Sigmoid colon (tissue), 7 donors: ENCODE results near the gene DCTPP1. TPM values are rescaled to one million over a fixed set of nuclear protein-coding genes. Genes with fewer than 3 reads are reported as not detected.

Source experiments
- DNase-seq: peaks from one replicate; pipeline ENCODE4 v3.0.0-alpha.2; 2019
- H3K27ac ChIP-seq, 4 donors: fragments of 200-600 bp; sonication (generic); one replicate each; pipeline ENCODE4 v1.5.1; 2016 to 2019; ENCODE audit warnings: mild to moderate bottlenecking in 1 of 4
- H3K27me3 ChIP-seq, 3 donors: fragments of 200-600 bp; sonication (generic); one replicate each; pipeline ENCODE4 v1.5.1; 2019; ENCODE audit warnings: mild to moderate bottlenecking in 1 of 3
- H3K36me3 ChIP-seq, 4 donors: fragments of 200-600 bp; sonication (generic); one replicate each; pipeline ENCODE4 v1.5.1; 2016 to 2019
- H3K4me1 ChIP-seq, 4 donors: fragments of 200-600 bp; sonication (generic); one replicate each; pipeline ENCODE4 v1.5.1; 2017 to 2019
- H3K4me3 ChIP-seq, 4 donors: fragments of 200-600 bp; sonication (generic); one replicate each; pipeline ENCODE4 v1.5.1; 2017 to 2019; ENCODE audit warnings: mild to moderate bottlenecking in 2 of 4, moderate library complexity in 1 of 4
- H3K9me3 ChIP-seq, 4 donors: fragments of 200-600 bp in 3 of 4; sonication (generic) in 3 of 4; one replicate each; pipeline versions ENCODE4 v1.5.1 to v1.6.1; 2013 to 2019
- CTCF ChIP-seq, 4 experiments: fragments of 450-650 bp in 3 of 4; fragments of 200-600 bp in 1 of 4; IDR thresholded peaks; one replicate each; pipeline ENCODE4 v1.5.1; 2016 to 2019; ENCODE audit warnings: antibody characterized with exemption in 4 of 4, mild to moderate bottlenecking in 3 of 4, moderate library complexity in 2 of 4
- EP300 ChIP-seq, 4 donors: sonication (generic); formaldehyde crosslinking; IDR thresholded peaks; one replicate each; pipeline ENCODE4 v1.6.1; 2017; ENCODE audit warnings: antibody characterized with exemption in 4 of 4
- POLR2A ChIP-seq, 2 donors: fragments of 450-650 bp; IDR thresholded peaks; one replicate each; pipeline ENCODE4 v1.6.1; 2016; ENCODE audit warnings: antibody characterized with exemption in 2 of 2, mild to moderate bottlenecking in 2 of 2, moderate library complexity in 2 of 2
- POLR2AphosphoS5 ChIP-seq, 4 donors: sonication (generic); formaldehyde crosslinking; IDR thresholded peaks; one replicate each; pipeline ENCODE4 v1.6.1; 2017; ENCODE audit warnings: antibody characterized with exemption in 4 of 4
- WGBS, 2 donors: extraction: QIAGEN DNeasy Blood & Tissue Kit; methylation state at CpG; one replicate each; pipeline ENCODE4 v1.1.7; 2013; 5-methylcytosine and 5-hydroxymethylcytosine counted together
- intact Hi-C: fragments of 100-400 bp; cut with DNase I; formaldehyde crosslinking; loops from one replicate; pipeline ENCODE4 v1.15.1; 2023
- polyA plus RNA-seq, 3 donors: library from polyadenylated mRNA; stranded (reverse); fragments of 200-250 nt; gene quantifications; one replicate each; pipeline ENCODE4 v1.2.3, GENCODE V29; 2013
- total RNA-seq, 4 donors: library from RNA; depleted of rRNA; stranded (reverse); fragments of >200 nt; gene quantifications; one replicate each; pipeline ENCODE4 v1.1.0, GENCODE V29; 2016
- donor health status: healthy with polysubstance abuse.
- donor health status: Bipolar disorder and iron deficiency.
- donor health status: healthy.

The DCTPP1 gene
- total and polyA plus RNA-seq, 7 donors, result 10.5 to 175 (median 19.9) TPM

- intact Hi-C loops, result loop anchor here (2.0 to 10.0 kb wide), 2 partner anchors 16 to 284 kb away; partner anchors contain the start of genes TBX6, YPEL3 and ZNF48
- no peaks in the 10 kb centered on the region for H3K27me3 ChIP-seq
- no peaks in the 10 kb centered on the region for H3K36me3 ChIP-seq
- H3K9me3 ChIP-seq, result no peaks in the 10 kb centered on the region
- H3K4me1 ChIP-seq, result peaks cover 0 to 23% (median 20%) of the 10 kb centered on the region in 4 donors
- no peak for DNase-seq
- H3K4me3 ChIP-seq, result peak overlapping the region; percentile 51 to 80 (median 73)
- WGBS, 2 donors, result 26 to 38% methylated on average over 27 of the region's 27 CpGs
- peak overlapping the region; percentile 96 to 100 (median 98) for H3K27ac ChIP-seq
- TF ChIP-seq POLR2A (IDR thresholded peaks at IDR 0.05), result no peak
- no peak for TF ChIP-seq EP300 (IDR thresholded peaks at IDR 0.05)
- no peak for TF ChIP-seq CTCF (IDR thresholded peaks at IDR 0.05)
Observed at GRCh38 chr16:30379158-30379783, 50.6 kb downstream of the DCTPP1 start.

- 1% methylated on average over 67 of the region's 67 CpGs for WGBS, 2 donors
- peaks cover 0 to 23% (median 20%) of the 10 kb centered on the region in 4 donors for H3K4me1 ChIP-seq
- DNase-seq, result peak; percentile 100
- no peaks in the 10 kb centered on the region for H3K9me3 ChIP-seq
- H3K27me3 ChIP-seq, result no peaks in the 10 kb centered on the region
- intact Hi-C loops, result loop anchor here (2.0 to 10.0 kb wide), 2 partner anchors 16 to 284 kb away; partner anchors contain the start of genes TBX6, YPEL3 and ZNF48
- H3K4me3 ChIP-seq, result peak overlapping the region; percentile 51 to 80 (median 73)
- TF ChIP-seq POLR2AphosphoS5 (IDR thresholded peaks at IDR 0.05), result peak; percentile 83 to 93 (median 92)
- no peak for TF ChIP-seq EP300 (IDR thresholded peaks at IDR 0.05)
- TF ChIP-seq CTCF (IDR thresholded peaks at IDR 0.05), result peak in 1 of 4 experiments; percentile 16
- peak; percentile 35 to 76 for TF ChIP-seq POLR2A (IDR thresholded peaks at IDR 0.05)
- H3K36me3 ChIP-seq, result no peaks in the 10 kb centered on the region
- peak overlapping the region; percentile 96 to 100 (median 98) for H3K27ac ChIP-seq
Observed at GRCh38 chr16:30378236-30379157, 51.3 kb downstream of the DCTPP1 start.

GRCh38 chr16:30377812-30378235, 52.0 kb downstream of the DCTPP1 start:
- TF ChIP-seq EP300 (IDR thresholded peaks at IDR 0.05) (peak in 1 of 4 donors; percentile 36), CTCF (IDR thresholded peaks at IDR 0.05) (no peak), POLR2AphosphoS5 (IDR thresholded peaks at IDR 0.05) (peak; percentile 66 to 95 (median 82)), POLR2A (IDR thresholded peaks at IDR 0.05) (peak; percentile 65 to 82)

GRCh38 chr16:30377050-30377811, 52.6 kb downstream of the DCTPP1 start:
- Histone ChIP-seq H3K36me3 (no peaks in the 10 kb centered on the region), H3K9me3 (no peaks in the 10 kb centered on the region), H3K27me3 (no peaks in the 10 kb centered on the region), H3K27ac (peak overlapping the region; percentile 96 to 100 (median 98)), H3K4me1 (peaks cover 0 to 23% (median 20%) of the 10 kb centered on the region in 4 donors), H3K4me3 (peak overlapping the region; percentile 37 to 80 (median 73))
- no peak for TF ChIP-seq EP300 (IDR thresholded peaks at IDR 0.05)
- TF ChIP-seq POLR2A (IDR thresholded peaks at IDR 0.05), result no peak
- TF ChIP-seq CTCF (IDR thresholded peaks at IDR 0.05), result no peak
- TF ChIP-seq POLR2AphosphoS5 (IDR thresholded peaks at IDR 0.05), result no peak
- WGBS, 2 donors, result 26 to 35% methylated on average over 29 of the region's 29 CpGs
- intact Hi-C loops, result loop anchor here (10.0 kb wide), 1 partner anchor 282 kb away; the partner anchor contains the start of genes TBX6 and YPEL3
- DNase-seq, result no peak

More at GRCh38 chr16:30377812-30378235, 52.0 kb downstream of the DCTPP1 start:
- Histone ChIP-seq H3K27ac (peak overlapping the region; percentile 96 to 100 (median 98)), H3K4me3 (peak overlapping the region; percentile 37 to 80 (median 73)), H3K4me1 (peaks cover 0 to 23% (median 20%) of the 10 kb centered on the region in 4 donors), H3K36me3 (no peaks in the 10 kb centered on the region), H3K27me3 (no peaks in the 10 kb centered on the region), H3K9me3 (no peaks in the 10 kb centered on the region)
- WGBS, 2 donors, result 0% methylated on average over 39 of the region's 39 CpGs
- intact Hi-C loops, result loop anchor here (2.0 to 10.0 kb wide), 2 partner anchors 17 to 283 kb away; partner anchors contain the start of genes TBX6, YPEL3 and ZNF48
- DNase-seq, result peak; percentile 98
